ENCODE measurements around the gene SYT12. TPM values are rescaled to one million over a fixed set of nuclear protein-coding genes. Genes with fewer than 3 reads are reported as not detected.

SYT12 gene
- total RNA-seq, 1 donor from 2014 or later = 0.34 TPM

DNA sequence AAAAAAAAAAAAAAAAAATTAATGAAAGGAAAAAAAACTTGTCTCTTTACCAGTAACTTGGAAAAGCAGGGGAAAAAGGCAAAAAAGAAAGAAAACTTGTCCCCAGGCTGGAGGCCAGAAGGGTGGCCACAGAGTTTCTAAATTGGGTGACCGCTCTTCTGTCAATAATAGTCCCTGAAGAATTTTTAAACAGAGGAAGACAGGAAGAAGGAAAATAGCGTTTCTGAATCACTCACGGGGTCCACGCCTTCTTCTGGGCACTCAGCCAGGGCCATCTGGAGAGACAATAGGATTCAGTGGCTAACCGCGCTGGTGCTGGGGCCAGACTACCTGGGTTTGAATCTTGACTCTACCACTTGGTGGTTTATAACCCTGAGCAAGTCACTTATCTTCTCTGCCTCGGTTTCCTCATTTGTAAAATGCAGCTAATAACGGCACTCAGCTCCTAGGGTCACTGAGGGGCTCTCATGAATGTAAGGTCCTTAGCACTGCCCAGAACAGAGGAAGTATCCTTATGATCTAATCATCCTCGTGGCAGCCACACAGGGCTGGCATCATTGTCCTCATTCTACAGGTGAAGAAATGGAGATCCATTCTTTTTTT is 40.9 kb upstream of the SYT12 start:
- H3K36me3 Mint-ChIP-seq (ENCODE audit: low read depth, unreplicated experiment) = peaks cover 1% of the 10 kb centered on the region
- H3K4me1 Mint-ChIP-seq (ENCODE audit: low read depth, unreplicated experiment) = peaks cover 7% of the 10 kb centered on the region
- no peak overlapping the region for H3K4me3 Mint-ChIP-seq (ENCODE audit: unreplicated experiment)
- Histone ChIP-seq H3K4me1 (ENCODE audit: insufficient read depth, low read length) (peaks cover 9% of the 10 kb centered on the region), H3K36me3 (ENCODE audit: insufficient read depth, low read length) (no peaks in the 10 kb centered on the region), H3K27me3 (ENCODE audit: insufficient read depth, low read length) (no peaks in the 10 kb centered on the region), H3K9ac (ENCODE audit: low read length) (no peak overlapping the region), H3K27ac (ENCODE audit: low read depth, low read length) (no peak overlapping the region), H4K20me1 (ENCODE audit: insufficient read depth, low read length) (no peaks in the 10 kb centered on the region), H3K79me2 (ENCODE audit: insufficient read depth, low read length) (no peaks in the 10 kb centered on the region), H3K4me3 (ENCODE audit: insufficient read depth, low read depth, low read length) (no peak overlapping the region), H3K9me3 (ENCODE audit: insufficient read depth, low read depth, low read length) (peaks cover 12% of the 10 kb centered on the region), H3K4me2 (ENCODE audit: low read length) (peak overlapping the region; percentile 43), H2AFZ (ENCODE audit: low read depth, low read length) (no peak overlapping the region)
- H3K27ac Mint-ChIP-seq (ENCODE audit: unreplicated experiment) = no peak overlapping the region
- peaks cover 6% of the 10 kb centered on the region for H3K9me3 Mint-ChIP-seq (ENCODE audit: unreplicated experiment)
- DNase-seq (ENCODE audit: low read depth) (peak; percentile 89), FAIRE-seq (peak; percentile 96)
- H3K27me3 Mint-ChIP-seq (ENCODE audit: low read depth, unreplicated experiment) = peaks cover 17% of the 10 kb centered on the region
- TF ChIP-seq, protein P1, sequence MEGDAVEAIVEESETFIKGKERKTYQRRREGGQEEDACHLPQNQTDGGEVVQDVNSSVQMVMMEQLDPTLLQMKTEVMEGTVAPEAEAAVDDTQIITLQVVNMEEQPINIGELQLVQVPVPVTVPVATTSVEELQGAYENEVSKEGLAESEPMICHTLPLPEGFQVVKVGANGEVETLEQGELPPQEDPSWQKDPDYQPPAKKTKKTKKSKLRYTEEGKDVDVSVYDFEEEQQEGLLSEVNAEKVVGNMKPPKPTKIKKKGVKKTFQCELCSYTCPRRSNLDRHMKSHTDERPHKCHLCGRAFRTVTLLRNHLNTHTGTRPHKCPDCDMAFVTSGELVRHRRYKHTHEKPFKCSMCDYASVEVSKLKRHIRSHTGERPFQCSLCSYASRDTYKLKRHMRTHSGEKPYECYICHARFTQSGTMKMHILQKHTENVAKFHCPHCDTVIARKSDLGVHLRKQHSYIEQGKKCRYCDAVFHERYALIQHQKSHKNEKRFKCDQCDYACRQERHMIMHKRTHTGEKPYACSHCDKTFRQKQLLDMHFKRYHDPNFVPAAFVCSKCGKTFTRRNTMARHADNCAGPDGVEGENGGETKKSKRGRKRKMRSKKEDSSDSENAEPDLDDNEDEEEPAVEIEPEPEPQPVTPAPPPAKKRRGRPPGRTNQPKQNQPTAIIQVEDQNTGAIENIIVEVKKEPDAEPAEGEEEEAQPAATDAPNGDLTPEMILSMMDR (IDR thresholded peaks at IDR 0.05; ENCODE audit: insufficient read depth, low read depth, low read length) = no peak
- TF ChIP-seq EZH2 (IDR thresholded peaks at IDR 0.05; ENCODE audit: insufficient read depth, low read length) = no peak

DNA sequence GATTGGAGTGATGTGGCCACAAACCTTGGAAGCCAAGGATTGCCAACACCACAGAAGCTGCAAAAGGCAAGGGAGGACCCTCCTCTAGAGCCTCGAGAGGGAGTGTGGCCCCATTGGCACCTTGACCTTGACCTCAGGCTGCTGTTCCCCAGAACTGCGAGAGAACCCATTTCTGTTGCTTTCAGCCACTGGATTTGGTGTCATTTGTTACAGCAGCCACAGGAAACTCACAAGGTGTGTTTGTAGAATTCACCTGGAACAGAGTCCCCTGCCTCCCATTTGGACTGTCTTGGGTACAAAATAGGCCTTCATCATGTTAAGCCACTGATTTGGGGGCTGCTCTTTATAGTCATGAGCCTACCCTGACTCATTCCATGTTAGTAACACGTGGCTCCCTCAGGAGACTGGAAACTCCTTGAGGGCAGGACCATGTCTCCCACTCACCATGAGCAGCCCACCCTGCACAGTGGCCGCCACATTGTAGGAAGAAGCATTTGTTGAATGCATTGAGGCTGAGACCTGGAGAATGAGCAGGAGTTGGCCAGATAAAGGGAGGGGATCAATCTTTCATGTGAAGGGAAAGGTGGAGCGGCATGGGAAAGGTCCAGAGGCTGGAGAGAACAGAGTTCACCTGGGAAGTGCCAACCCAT is 39.5 kb upstream of the SYT12 start:
- Mint-ChIP-seq H3K27ac (ENCODE audit: unreplicated experiment) (no peak overlapping the region), H3K4me1 (ENCODE audit: low read depth, unreplicated experiment) (peaks cover 7% of the 10 kb centered on the region), H3K36me3 (ENCODE audit: low read depth, unreplicated experiment) (peaks cover 1% of the 10 kb centered on the region), H3K4me3 (ENCODE audit: unreplicated experiment) (no peak overlapping the region), H3K9me3 (ENCODE audit: unreplicated experiment) (peaks cover 7% of the 10 kb centered on the region), H3K27me3 (ENCODE audit: low read depth, unreplicated experiment) (peaks cover 20% of the 10 kb centered on the region)
- Histone ChIP-seq H3K4me2 (ENCODE audit: low read length) (peak overlapping the region; percentile 18), H2AFZ (ENCODE audit: low read depth, low read length) (no peak overlapping the region), H3K4me1 (ENCODE audit: insufficient read depth, low read length) (peaks cover 9% of the 10 kb centered on the region), H3K9ac (ENCODE audit: low read length) (no peak overlapping the region), H4K20me1 (ENCODE audit: insufficient read depth, low read length) (no peaks in the 10 kb centered on the region), H3K27ac (ENCODE audit: low read depth, low read length) (no peak overlapping the region), H3K79me2 (ENCODE audit: insufficient read depth, low read length) (no peaks in the 10 kb centered on the region), H3K27me3 (ENCODE audit: insufficient read depth, low read length) (no peaks in the 10 kb centered on the region), H3K4me3 (ENCODE audit: insufficient read depth, low read depth, low read length) (no peak overlapping the region), H3K36me3 (ENCODE audit: insufficient read depth, low read length) (no peaks in the 10 kb centered on the region), H3K9me3 (ENCODE audit: insufficient read depth, low read depth, low read length) (peaks cover 9% of the 10 kb centered on the region)
- no peak for FAIRE-seq
- no peak for DNase-seq (ENCODE audit: low read depth)
- no peak for TF ChIP-seq EZH2 (IDR thresholded peaks at IDR 0.05; ENCODE audit: insufficient read depth, low read length)
- TF ChIP-seq, protein P1 (IDR thresholded peaks at IDR 0.05; ENCODE audit: insufficient read depth, low read depth, low read length) = no peak

Measured in astrocyte (in vitro differentiated cells and primary cell).